SK-N-SH treated with all-trans-retinoic acid at 6 μM for 48 hours (cell line): ENCODE data around the gene CYB561.

Experiments
- ATAC-seq: fragments of 200-7000 bp; cut with Tn5 transposase; 3 replicates; pipeline ENCODE4 v1.9.1; 2020; ENCODE audit warnings: mild to moderate bottlenecking, moderate library complexity
- ARNTL ChIP-seq: fragments of 450-650 bp; formaldehyde crosslinking; IDR thresholded peaks from 2 replicates; pipeline ENCODE4 v1.5.0; 2020; ENCODE audit warnings: low read depth, mild to moderate bottlenecking, moderate library complexity, borderline replicate concordance
- BACH2 ChIP-seq: fragments of 250-450 bp; sonication (Bioruptor Pico); IDR thresholded peaks from 2 replicates; pipeline ENCODE4 v1.9.0; 2021; ENCODE audit warnings: mild to moderate bottlenecking, borderline replicate concordance
- CREB5 ChIP-seq: fragments of 250-450 bp; sonication (Bioruptor Pico); IDR thresholded peaks from 2 replicates; pipeline ENCODE4 v1.5.1; 2020; ENCODE audit warnings: low read depth, mild to moderate bottlenecking, moderate library complexity
- CSDC2 ChIP-seq: fragments of 250-450 bp; sonication (Bioruptor Pico); IDR thresholded peaks from 2 replicates; pipeline ENCODE4 v1.5.0; 2020; ENCODE audit warnings: mild to moderate bottlenecking, moderate library complexity
- CSRNP3 ChIP-seq: fragments of 250-450 bp; sonication (Bioruptor Pico); IDR thresholded peaks from 2 replicates; pipeline ENCODE4 v1.5.1; 2021; ENCODE audit warnings: mild to moderate bottlenecking, moderate library complexity
- ESRRG ChIP-seq: fragments of 250-450 bp; sonication (Bioruptor Pico); IDR thresholded peaks from 2 replicates; pipeline ENCODE4 v1.6.1; 2021; ENCODE audit warnings: mild to moderate bottlenecking
- GLIS3 ChIP-seq: fragments of 250-450 bp; sonication (Bioruptor Pico); IDR thresholded peaks from 2 replicates; pipeline ENCODE4 v1.5.0; 2020; ENCODE audit warnings: mild to moderate bottlenecking, moderate library complexity
- ISL1 ChIP-seq: fragments of 250-450 bp; sonication (Bioruptor Pico); IDR thresholded peaks from 2 replicates; pipeline ENCODE4 v2.1.2; 2022; ENCODE audit warnings: mild to moderate bottlenecking, moderate library complexity
- OSR1 ChIP-seq: fragments of 250-450 bp; sonication (Bioruptor Pico); IDR thresholded peaks from 2 replicates; pipeline ENCODE4 v1.8.0; 2022; ENCODE audit warnings: moderate library complexity, mild to moderate bottlenecking, inconsistent platforms
- POU6F1 ChIP-seq: fragments of 250-450 bp; sonication (Bioruptor Pico); IDR thresholded peaks from 2 replicates; pipeline ENCODE4 v1.8.0; 2021; ENCODE audit warnings: low read depth, mild to moderate bottlenecking, moderate library complexity, borderline replicate concordance
- PPARA ChIP-seq: fragments of 250-450 bp; sonication (Bioruptor Pico); IDR thresholded peaks from 2 replicates; pipeline ENCODE4 v1.5.0; 2020; ENCODE audit warnings: mild to moderate bottlenecking, borderline replicate concordance
- RARB ChIP-seq: fragments of 250-450 bp; sonication (Bioruptor Pico); IDR thresholded peaks from 2 replicates; pipeline ENCODE4 v1.8.0; 2021; ENCODE audit warnings: mild to moderate bottlenecking, moderate library complexity
- SNAI2 ChIP-seq: fragments of 250-450 bp; sonication (Bioruptor Pico); IDR thresholded peaks from 2 replicates; pipeline ENCODE4 v1.5.0; 2020; ENCODE audit warnings: mild to moderate bottlenecking, moderate library complexity
- TCF4 ChIP-seq: fragments of 250-450 bp; sonication (Bioruptor Pico); IDR thresholded peaks from 2 replicates; pipeline ENCODE4 v1.8.0; 2021; ENCODE audit warnings: mild to moderate bottlenecking, moderate library complexity, borderline replicate concordance
- TOX ChIP-seq: fragments of 250-450 bp; sonication (Bioruptor Pico); IDR thresholded peaks from 2 replicates; pipeline ENCODE4 v1.8.0; 2021; ENCODE audit warnings: mild to moderate bottlenecking, moderate library complexity, borderline replicate concordance
- TSHZ2 ChIP-seq: fragments of 250-450 bp; sonication (Bioruptor Pico); IDR thresholded peaks from 2 replicates; pipeline ENCODE4 v1.5.0; 2020; ENCODE audit warnings: mild to moderate bottlenecking, moderate library complexity
- ZC3H10 ChIP-seq: fragments of 250-450 bp; sonication (Bioruptor Pico); IDR thresholded peaks from 2 replicates; pipeline ENCODE4 v1.5.1; 2021; ENCODE audit warnings: mild to moderate bottlenecking, moderate library complexity
- ZFP30 ChIP-seq: fragments of 450-650 bp; formaldehyde crosslinking; IDR thresholded peaks from 2 replicates; pipeline ENCODE4 v1.5.0; 2022; ENCODE audit warnings: mild to moderate bottlenecking, moderate library complexity
- ZNF565 ChIP-seq: fragments of 450-650 bp; formaldehyde crosslinking; conservative IDR thresholded peaks from 2 replicates; pipeline ENCODE4 v1.5.0; 2020; ENCODE audit warnings: low read depth, mild to moderate bottlenecking, moderate library complexity
- ZNF70 ChIP-seq: fragments of 450-650 bp; formaldehyde crosslinking; IDR thresholded peaks from 2 replicates; pipeline ENCODE4 v1.5.0; 2020; ENCODE audit warnings: mild to moderate bottlenecking, moderate library complexity
- ZNF8 ChIP-seq: fragments of 450-650 bp; formaldehyde crosslinking; IDR thresholded peaks from 2 replicates; pipeline ENCODE4 v1.5.0; 2020; ENCODE audit warnings: mild to moderate bottlenecking, moderate library complexity

CYB561 gene

GRCh38 chr17:63494300-63494928 is 48.3 kb upstream of the CYB561 start:
- TF ChIP-seq RARB (CRISPR knock-in tag) (no peak), CSDC2 (no peak), PPARA (no peak), ZNF8 (no peak), TOX (CRISPR knock-in tag) (no peak), CREB5 (CRISPR knock-in tag) (no peak), TCF4 (CRISPR knock-in tag) (no peak), ARNTL (CRISPR knock-in tag) (no peak), CSRNP3 (CRISPR knock-in tag) (no peak), SNAI2 (CRISPR knock-in tag) (no peak), ZC3H10 (CRISPR knock-in tag) (no peak), TSHZ2 (CRISPR knock-in tag) (no peak), ESRRG (CRISPR knock-in tag) (no peak), OSR1 (no peak), ZFP30 (CRISPR knock-in tag) (no peak), GLIS3 (CRISPR knock-in tag) (no peak), BACH2 (no peak), POU6F1 (CRISPR knock-in tag) (no peak), ZNF565 (no peak), ZNF70 (CRISPR knock-in tag) (no peak)
- ATAC-seq: peak; percentile 18

- no peak for TF ChIP-seq CSRNP3 (CRISPR knock-in tag)
- TF ChIP-seq ZC3H10 (CRISPR knock-in tag): no peak
Measured at GRCh38 chr17:63493411-63493810, 47.3 kb upstream of the CYB561 start.

GRCh38 chr17:63492940-63493339 is 46.8 kb upstream of the CYB561 start:
- TF ChIP-seq ZC3H10 (CRISPR knock-in tag) (no peak), TCF4 (CRISPR knock-in tag) (no peak), OSR1 (no peak), CSRNP3 (CRISPR knock-in tag) (no peak), POU6F1 (CRISPR knock-in tag) (no peak), RARB (CRISPR knock-in tag) (no peak), TSHZ2 (CRISPR knock-in tag) (no peak), TOX (CRISPR knock-in tag) (no peak), ISL1 (CRISPR knock-in tag) (no peak), GLIS3 (CRISPR knock-in tag) (no peak), BACH2 (no peak)
- no peak for ATAC-seq

More at GRCh38 chr17:63493411-63493810, 47.3 kb upstream of the CYB561 start:
- no peak for ATAC-seq
